ENCODE results near the gene PLXNA4. TPM values are rescaled to one million over a fixed set of nuclear protein-coding genes. Genes with fewer than 3 reads are reported as not detected.

Gene PLXNA4
- total and polyA plus RNA-seq, 9 of the 15 experiments (the other 6 are each of a cell fraction or from before 2014, with no cell fraction given), result under 0.01 to 0.09 TPM; not detected in 7

- TF ChIP-seq ZBTB40 (IDR thresholded peaks at IDR 0.05) (peak; percentile 77), ZBTB40 (CRISPR knock-in tag; IDR thresholded peaks at IDR 0.05) (no peak), CREM (IDR thresholded peaks at IDR 0.05; ENCODE audit: low read depth) (no peak), NCOA6 (IDR thresholded peaks at IDR 0.05) (no peak), TOE1 (IDR thresholded peaks at IDR 0.05; ENCODE audit: borderline replicate concordance) (no peak), TOE1 (CRISPR knock-in tag; IDR thresholded peaks at IDR 0.05; ENCODE audit: borderline replicate concordance, low read depth) (no peak), SPI1 (IDR thresholded peaks at IDR 0.05; ENCODE audit: borderline replicate concordance, low read depth, low read length) (peak; percentile 38; the same call in 1 of the 2 replicates), KLF1 (tag; IDR thresholded peaks at IDR 0.05) (no peak), GABPA (tag; conservative IDR thresholded peaks at IDR 0.05; ENCODE audit: low read depth) (peak; percentile 86), CEBPZ (IDR thresholded peaks at IDR 0.05; ENCODE audit: borderline replicate concordance, low read depth, low read length) (no peak), MIER1 (IDR thresholded peaks at IDR 0.05; ENCODE audit: low read depth) (no peak)
- TF ChIP-seq, protein P1, sequence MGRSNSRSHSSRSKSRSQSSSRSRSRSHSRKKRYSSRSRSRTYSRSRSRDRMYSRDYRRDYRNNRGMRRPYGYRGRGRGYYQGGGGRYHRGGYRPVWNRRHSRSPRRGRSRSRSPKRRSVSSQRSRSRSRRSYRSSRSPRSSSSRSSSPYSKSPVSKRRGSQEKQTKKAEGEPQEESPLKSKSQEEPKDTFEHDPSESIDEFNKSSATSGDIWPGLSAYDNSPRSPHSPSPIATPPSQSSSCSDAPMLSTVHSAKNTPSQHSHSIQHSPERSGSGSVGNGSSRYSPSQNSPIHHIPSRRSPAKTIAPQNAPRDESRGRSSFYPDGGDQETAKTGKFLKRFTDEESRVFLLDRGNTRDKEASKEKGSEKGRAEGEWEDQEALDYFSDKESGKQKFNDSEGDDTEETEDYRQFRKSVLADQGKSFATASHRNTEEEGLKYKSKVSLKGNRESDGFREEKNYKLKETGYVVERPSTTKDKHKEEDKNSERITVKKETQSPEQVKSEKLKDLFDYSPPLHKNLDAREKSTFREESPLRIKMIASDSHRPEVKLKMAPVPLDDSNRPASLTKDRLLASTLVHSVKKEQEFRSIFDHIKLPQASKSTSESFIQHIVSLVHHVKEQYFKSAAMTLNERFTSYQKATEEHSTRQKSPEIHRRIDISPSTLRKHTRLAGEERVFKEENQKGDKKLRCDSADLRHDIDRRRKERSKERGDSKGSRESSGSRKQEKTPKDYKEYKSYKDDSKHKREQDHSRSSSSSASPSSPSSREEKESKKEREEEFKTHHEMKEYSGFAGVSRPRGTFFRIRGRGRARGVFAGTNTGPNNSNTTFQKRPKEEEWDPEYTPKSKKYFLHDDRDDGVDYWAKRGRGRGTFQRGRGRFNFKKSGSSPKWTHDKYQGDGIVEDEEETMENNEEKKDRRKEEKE (IDR thresholded peaks at IDR 0.05; ENCODE audit: borderline replicate concordance in 1 of 2, control insufficient read depth in 1 of 2, low read depth in 2 of 2, low read length in 1 of 2), result no peak
Measured at GRCh38 chr7:132557489-132558044, 18.7 kb downstream of the PLXNA4 start (continued).
